CD4-positive, CD25-positive, alpha-beta regulatory T cell (primary cell): Measurements from ENCODE around the gene MGLL. TPM values are rescaled to one million over a fixed set of nuclear protein-coding genes. Genes with fewer than 3 reads are reported as not detected.
A peak's percentile ranks its signal among the peaks of the same experiment; 100 is the strongest.

Experiments
- ATAC-seq, 2 donors: fragments of 150-1000 bp; cut with Tn5 transposase; one replicate each; pipeline ENCODE4 v1.10.0; 2021; ENCODE audit warnings: low read depth in 2 of 2, moderate number of reproducible peaks in 2 of 2, moderate library complexity in 1 of 2
- DNase-seq, 3 donors: peaks; one replicate each; pipeline versions ENCODE4 v3.0.0 to v3.0.0-alpha.2; 2012 to 2022; ENCODE audit warnings: mixed read lengths in 1 of 3
- H3K27ac ChIP-seq: one replicate; pipeline ENCODE4 v1.7.0; 2013; ENCODE audit warnings: mild to moderate bottlenecking, low read length; ENCODE audit not compliant: insufficient read depth, poor library complexity, severe bottlenecking
- H3K27me3 ChIP-seq: one replicate; pipeline ENCODE4 v1.7.0; 2013; ENCODE audit warnings: low read length; ENCODE audit not compliant: control insufficient read depth, insufficient read depth
- H3K36me3 ChIP-seq: one replicate; pipeline ENCODE4 v1.7.0; 2013; ENCODE audit warnings: mild to moderate bottlenecking, low read length, moderate library complexity; ENCODE audit not compliant: control insufficient read depth, insufficient read depth
- H3K4me1 ChIP-seq: 2 replicates; pipeline ENCODE4 v1.7.0; 2013; ENCODE audit warnings: mild to moderate bottlenecking, low read length; ENCODE audit not compliant: insufficient read depth, control insufficient read depth, poor library complexity, severe bottlenecking
- H3K4me3 ChIP-seq: one replicate; pipeline ENCODE4 v1.7.0; 2013; ENCODE audit warnings: low read depth, mild to moderate bottlenecking, low read length, moderate library complexity
- H3K9me3 ChIP-seq, 2 experiments: 1 replicate in 1 of 2; 2 replicates in 1 of 2; pipeline ENCODE4 v1.7.0; 2013; ENCODE audit warnings: low read length in 2 of 2, mild to moderate bottlenecking in 1 of 2, moderate library complexity in 1 of 2; ENCODE audit not compliant: control insufficient read depth in 2 of 2
- H3K27ac Mint-ChIP-seq, 3 donors: one replicate each; pipeline ENCODE4 v1.8.0; 2020 to 2022; ENCODE audit warnings: mild to moderate bottlenecking in 3 of 3, mixed read lengths in 3 of 3, moderate library complexity in 2 of 3
- H3K27me3 Mint-ChIP-seq: one replicate; pipeline ENCODE4 v1.8.0; 2022; ENCODE audit warnings: mild to moderate bottlenecking, mixed read lengths
- H3K36me3 Mint-ChIP-seq: one replicate; pipeline ENCODE4 v1.8.0; 2020; ENCODE audit warnings: mixed read lengths
- H3K4me1 Mint-ChIP-seq, 4 donors: one replicate each; pipeline ENCODE4 v1.8.0; 2020 to 2022; ENCODE audit warnings: mixed read lengths in 4 of 4, mild to moderate bottlenecking in 1 of 4
- H3K4me3 Mint-ChIP-seq, 4 donors: one replicate each; pipeline ENCODE4 v1.8.0; 2020 to 2022; ENCODE audit warnings: mild to moderate bottlenecking in 4 of 4, mixed read lengths in 4 of 4, moderate library complexity in 3 of 4
- H3K9me3 Mint-ChIP-seq, 7 donors: one replicate each; pipeline ENCODE4 v1.8.0; 2020 to 2022; ENCODE audit warnings: mixed read lengths in 7 of 7, mild to moderate bottlenecking in 3 of 7, moderate library complexity in 2 of 7
- polyA plus RNA-seq, 4 donors: library from polyadenylated mRNA; unstranded; fragments of 300-500 nt; fragmentation: Illumina TruSeq; gene quantifications; one replicate each; pipeline ENCODE4 v1.2.3, GENCODE V29; 2021
- total RNA-seq: library from RNA; stranded (reverse); gene quantifications from one replicate; pipeline ENCODE4 v1.2.3, GENCODE V29; 2022

Gene MGLL
- total and polyA plus RNA-seq, 5 donors from 2014 or later: 0.06 to 1.7 (median 1.4) TPM; not detected in 2

DNA sequence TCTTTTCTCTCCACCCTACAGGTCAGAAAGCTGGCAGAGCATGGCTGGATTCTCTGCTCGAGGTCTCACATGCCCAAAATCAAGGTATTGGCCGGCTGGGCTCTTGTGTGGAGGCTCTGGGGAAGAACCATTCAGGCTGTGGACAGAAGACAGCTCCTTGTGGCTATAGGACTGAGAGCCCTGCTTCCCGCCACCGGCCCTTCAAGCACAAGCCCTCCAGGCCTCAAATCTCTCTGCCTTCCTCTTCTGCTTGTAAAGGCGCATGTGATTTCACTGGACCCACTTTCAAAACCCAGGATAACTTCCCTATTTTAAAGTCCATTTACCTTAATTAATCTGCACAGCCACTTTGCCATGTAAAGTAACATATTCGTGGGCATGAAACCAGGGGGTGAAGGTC is 36.2 kb upstream of the MGLL start:
- peaks cover 11% of the 10 kb centered on the region for H3K27me3 Mint-ChIP-seq
- H3K27ac Mint-ChIP-seq: no peak overlapping the region
- Histone ChIP-seq H3K4me3 (no peak overlapping the region), H3K27me3 (no peaks in the 10 kb centered on the region), H3K36me3 (no peaks in the 10 kb centered on the region), H3K27ac (no peak overlapping the region), H3K4me1 (no peaks in the 10 kb centered on the region), H3K9me3 (no peaks in the 10 kb centered on the region)
- no peaks in the 10 kb centered on the region for H3K9me3 Mint-ChIP-seq
- H3K36me3 Mint-ChIP-seq: no peaks in the 10 kb centered on the region
- no peaks in the 10 kb centered on the region for H3K4me1 Mint-ChIP-seq
- no peak for ATAC-seq
- no peak overlapping the region for H3K4me3 Mint-ChIP-seq
- DNase-seq: no peak

DNA sequence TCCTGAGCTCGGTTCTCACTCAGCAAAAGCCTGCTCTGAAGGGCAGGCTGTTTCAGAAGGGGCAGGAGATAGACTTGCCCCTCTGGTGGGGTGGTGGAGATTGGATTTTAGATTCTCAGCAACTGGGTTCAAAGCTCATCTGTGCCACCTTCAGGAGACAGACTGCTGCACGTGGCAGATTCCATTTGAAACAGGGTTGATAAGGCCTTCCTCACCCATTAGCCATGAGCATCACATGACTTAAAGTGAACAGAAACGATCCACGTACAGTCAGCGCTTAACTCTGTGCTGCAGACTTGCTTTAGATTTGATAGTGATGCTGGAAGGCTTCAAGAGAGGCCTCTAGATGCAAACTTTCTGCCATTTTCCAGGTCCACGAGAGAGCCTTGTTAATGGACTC is 35.0 kb upstream of the MGLL start:
- H3K9me3 ChIP-seq: no peaks in the 10 kb centered on the region
- no peaks in the 10 kb centered on the region for H3K36me3 Mint-ChIP-seq

GRCh38 chr3:127856801-127857200 is 34.5 kb upstream of the MGLL start:
- DNase-seq: no peak
- Mint-ChIP-seq H3K4me3 (no peak overlapping the region), H3K4me1 (no peaks in the 10 kb centered on the region), H3K36me3 (no peaks in the 10 kb centered on the region), H3K27me3 (peaks cover 11% of the 10 kb centered on the region), H3K27ac (peak overlapping the region in 2 of 3 donors; percentile 27 to 65), H3K9me3 (no peaks in the 10 kb centered on the region)
- H3K4me1 ChIP-seq: no peaks in the 10 kb centered on the region
- no peak overlapping the region for H3K4me3 ChIP-seq
- no peak for ATAC-seq
- no peaks in the 10 kb centered on the region for H3K36me3 ChIP-seq
- no peaks in the 10 kb centered on the region for H3K9me3 ChIP-seq
- H3K27me3 ChIP-seq: no peaks in the 10 kb centered on the region
- no peak overlapping the region for H3K27ac ChIP-seq

More for the DNA sequence above, 35.0 kb upstream of the MGLL start:
- Mint-ChIP-seq H3K27me3 (peaks cover 11% of the 10 kb centered on the region), H3K4me1 (no peaks in the 10 kb centered on the region), H3K27ac (no peak overlapping the region), H3K9me3 (no peaks in the 10 kb centered on the region), H3K4me3 (no peak overlapping the region)
- Histone ChIP-seq H3K27me3 (no peaks in the 10 kb centered on the region), H3K27ac (no peak overlapping the region), H3K4me3 (no peak overlapping the region), H3K4me1 (no peaks in the 10 kb centered on the region), H3K36me3 (no peaks in the 10 kb centered on the region)
- DNase-seq: no peak
- ATAC-seq: no peak

- Mint-ChIP-seq H3K36me3 (no peaks in the 10 kb centered on the region), H3K27me3 (peaks cover 16% of the 10 kb centered on the region), H3K4me3 (no peak overlapping the region), H3K27ac (no peak overlapping the region), H3K4me1 (no peaks in the 10 kb centered on the region), H3K9me3 (no peaks in the 10 kb centered on the region)
- Histone ChIP-seq H3K27me3 (no peaks in the 10 kb centered on the region), H3K9me3 (no peaks in the 10 kb centered on the region), H3K4me3 (no peak overlapping the region), H3K27ac (no peak overlapping the region), H3K4me1 (no peaks in the 10 kb centered on the region), H3K36me3 (no peaks in the 10 kb centered on the region)
- no peak for DNase-seq
- no peak for ATAC-seq
These were observed 32.9 kb upstream of the MGLL start for GRCh38 chr3:127855246-127855645.

- H3K4me1 ChIP-seq: no peaks in the 10 kb centered on the region
These were observed 31.4 kb upstream of the MGLL start for GRCh38 chr3:127853681-127854080.

GRCh38 chr3:127851899-127852298 is 29.6 kb upstream of the MGLL start:
- peaks cover 20% of the 10 kb centered on the region for H3K27me3 Mint-ChIP-seq
- Histone ChIP-seq H3K4me3 (no peak overlapping the region), H3K4me1 (no peaks in the 10 kb centered on the region), H3K36me3 (no peaks in the 10 kb centered on the region), H3K27ac (no peak overlapping the region), H3K9me3 (no peaks in the 10 kb centered on the region), H3K27me3 (peaks cover 3% of the 10 kb centered on the region)
- no peak overlapping the region for H3K27ac Mint-ChIP-seq
- ATAC-seq: no peak
- H3K4me3 Mint-ChIP-seq: no peak overlapping the region
- no peaks in the 10 kb centered on the region for H3K4me1 Mint-ChIP-seq
- no peaks in the 10 kb centered on the region for H3K9me3 Mint-ChIP-seq
- DNase-seq: no peak
- no peaks in the 10 kb centered on the region for H3K36me3 Mint-ChIP-seq

More at GRCh38 chr3:127853681-127854080, 31.4 kb upstream of the MGLL start:
- ATAC-seq: no peak
- Histone ChIP-seq H3K27ac (no peak overlapping the region), H3K27me3 (peaks cover 3% of the 10 kb centered on the region), H3K9me3 (no peaks in the 10 kb centered on the region), H3K36me3 (no peaks in the 10 kb centered on the region), H3K4me3 (no peak overlapping the region)
- peaks cover 15% of the 10 kb centered on the region for H3K27me3 Mint-ChIP-seq
- H3K27ac Mint-ChIP-seq: no peak overlapping the region
- DNase-seq: no peak
- no peaks in the 10 kb centered on the region for H3K4me1 Mint-ChIP-seq
- no peaks in the 10 kb centered on the region for H3K36me3 Mint-ChIP-seq
- H3K4me3 Mint-ChIP-seq: no peak overlapping the region
- H3K9me3 Mint-ChIP-seq: no peaks in the 10 kb centered on the region

- ATAC-seq (no peak), DNase-seq (no peak)
- Histone ChIP-seq H3K4me3 (no peak overlapping the region), H3K9me3 (no peaks in the 10 kb centered on the region), H3K36me3 (no peaks in the 10 kb centered on the region), H3K27ac (no peak overlapping the region), H3K4me1 (no peaks in the 10 kb centered on the region), H3K27me3 (peaks cover 3% of the 10 kb centered on the region)
- Mint-ChIP-seq H3K27me3 (peaks cover 16% of the 10 kb centered on the region), H3K36me3 (no peaks in the 10 kb centered on the region), H3K27ac (no peak overlapping the region), H3K9me3 (no peaks in the 10 kb centered on the region), H3K4me3 (no peak overlapping the region), H3K4me1 (no peaks in the 10 kb centered on the region)
These were observed 27.1 kb upstream of the MGLL start for GRCh38 chr3:127849368-127849767.

GRCh38 chr3:127848131-127849129 is 26.1 kb upstream of the MGLL start:
- H3K27me3 ChIP-seq: peaks cover 3% of the 10 kb centered on the region
- Mint-ChIP-seq H3K27me3 (peaks cover 16% of the 10 kb centered on the region), H3K4me3 (no peak overlapping the region), H3K27ac (no peak overlapping the region), H3K4me1 (no peaks in the 10 kb centered on the region), H3K36me3 (no peaks in the 10 kb centered on the region), H3K9me3 (no peaks in the 10 kb centered on the region)
- H3K27ac ChIP-seq: no peak overlapping the region
- H3K36me3 ChIP-seq: no peaks in the 10 kb centered on the region
- H3K4me1 ChIP-seq: no peaks in the 10 kb centered on the region
- DNase-seq (no peak), ATAC-seq (no peak)
- no peak overlapping the region for H3K4me3 ChIP-seq
- no peaks in the 10 kb centered on the region for H3K9me3 ChIP-seq
